ENCODE data around the gene FRS3. TPM values are rescaled to one million over a fixed set of nuclear protein-coding genes. Genes with fewer than 3 reads are reported as not detected.

FRS3 gene
- total RNA-seq, 6 experiments from 2014 or later: 0.68 to 3.0 (median 1.9) TPM

DNA sequence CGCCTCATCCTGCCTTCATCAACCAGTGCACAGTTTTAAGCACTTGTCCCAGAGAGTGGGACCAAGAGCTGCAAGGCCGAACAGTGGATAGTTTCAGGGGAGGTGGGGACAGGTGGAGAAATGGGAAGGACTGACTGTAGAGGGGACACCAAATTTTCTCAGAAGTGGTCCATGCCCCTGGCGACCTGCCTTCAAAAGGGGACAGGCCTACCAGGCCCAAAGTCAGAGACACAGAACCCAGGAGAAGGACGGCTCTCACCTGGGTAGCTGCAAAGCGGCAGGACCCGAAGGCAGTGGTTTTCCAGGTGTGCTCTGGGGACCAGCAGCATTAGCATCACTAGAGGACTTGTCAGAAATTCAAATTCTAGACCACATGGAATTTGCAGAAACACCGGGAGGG, 50.1 kb downstream of the FRS3 start:
- intact Hi-C loops (cut with DNase I): no loop called here
- Histone ChIP-seq H3K27ac (no peak overlapping the region), H3K27me3 (no peaks in the 10 kb centered on the region), H3K9me3 (no peaks in the 10 kb centered on the region), H3K36me3 (no peaks in the 10 kb centered on the region), H3K4me1 (no peaks in the 10 kb centered on the region), H3K4me3 (no peak overlapping the region)
- WGBS (ENCODE audit: insufficient coverage, low coverage, low lambda C conversion rate, missing lambda C conversion rate): 88% methylated on average over 5 of the region's 7 CpGs
- TF ChIP-seq, protein P1, sequence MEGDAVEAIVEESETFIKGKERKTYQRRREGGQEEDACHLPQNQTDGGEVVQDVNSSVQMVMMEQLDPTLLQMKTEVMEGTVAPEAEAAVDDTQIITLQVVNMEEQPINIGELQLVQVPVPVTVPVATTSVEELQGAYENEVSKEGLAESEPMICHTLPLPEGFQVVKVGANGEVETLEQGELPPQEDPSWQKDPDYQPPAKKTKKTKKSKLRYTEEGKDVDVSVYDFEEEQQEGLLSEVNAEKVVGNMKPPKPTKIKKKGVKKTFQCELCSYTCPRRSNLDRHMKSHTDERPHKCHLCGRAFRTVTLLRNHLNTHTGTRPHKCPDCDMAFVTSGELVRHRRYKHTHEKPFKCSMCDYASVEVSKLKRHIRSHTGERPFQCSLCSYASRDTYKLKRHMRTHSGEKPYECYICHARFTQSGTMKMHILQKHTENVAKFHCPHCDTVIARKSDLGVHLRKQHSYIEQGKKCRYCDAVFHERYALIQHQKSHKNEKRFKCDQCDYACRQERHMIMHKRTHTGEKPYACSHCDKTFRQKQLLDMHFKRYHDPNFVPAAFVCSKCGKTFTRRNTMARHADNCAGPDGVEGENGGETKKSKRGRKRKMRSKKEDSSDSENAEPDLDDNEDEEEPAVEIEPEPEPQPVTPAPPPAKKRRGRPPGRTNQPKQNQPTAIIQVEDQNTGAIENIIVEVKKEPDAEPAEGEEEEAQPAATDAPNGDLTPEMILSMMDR (IDR thresholded peaks at IDR 0.05): no peak
- ATAC-seq (no peak), DNase-seq (no peak)

DNA sequence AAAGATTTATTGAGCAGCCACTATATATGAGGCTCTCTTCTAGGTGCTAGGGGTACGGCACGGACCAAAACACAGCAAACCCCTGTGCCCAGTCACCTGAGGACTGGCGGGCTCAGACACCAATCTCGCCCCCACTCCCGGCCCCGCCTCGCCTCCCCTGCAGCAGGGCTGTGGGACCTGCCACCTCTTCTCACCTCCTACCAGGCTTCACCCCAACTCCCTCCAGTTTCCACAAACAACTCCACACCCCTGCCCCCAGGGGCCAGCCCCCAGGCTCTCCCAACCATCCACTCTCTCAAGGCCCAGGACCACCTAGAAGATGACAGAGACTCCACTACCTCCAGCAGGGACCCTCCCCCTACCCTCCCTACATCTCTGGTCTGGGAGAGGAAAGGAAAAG, 50.7 kb downstream of the FRS3 start:
- no peaks in the 10 kb centered on the region for H3K9me3 ChIP-seq
- 95% methylated on average over 4 of the region's 7 CpGs for WGBS (ENCODE audit: insufficient coverage, low coverage, low lambda C conversion rate, missing lambda C conversion rate)
- no peaks in the 10 kb centered on the region for H3K4me1 ChIP-seq
- intact Hi-C loops (cut with DNase I): no loop called here
- H3K27me3 ChIP-seq: no peaks in the 10 kb centered on the region
- no peak for TF ChIP-seq POLR2A (IDR thresholded peaks at IDR 0.05)
- TF ChIP-seq, protein P1 (IDR thresholded peaks at IDR 0.05): no peak
- no peak for DNase-seq
- no peak overlapping the region for H3K27ac ChIP-seq
- ATAC-seq: no peak
- H3K36me3 ChIP-seq: no peaks in the 10 kb centered on the region
- H3K4me3 ChIP-seq: no peak overlapping the region

DNA sequence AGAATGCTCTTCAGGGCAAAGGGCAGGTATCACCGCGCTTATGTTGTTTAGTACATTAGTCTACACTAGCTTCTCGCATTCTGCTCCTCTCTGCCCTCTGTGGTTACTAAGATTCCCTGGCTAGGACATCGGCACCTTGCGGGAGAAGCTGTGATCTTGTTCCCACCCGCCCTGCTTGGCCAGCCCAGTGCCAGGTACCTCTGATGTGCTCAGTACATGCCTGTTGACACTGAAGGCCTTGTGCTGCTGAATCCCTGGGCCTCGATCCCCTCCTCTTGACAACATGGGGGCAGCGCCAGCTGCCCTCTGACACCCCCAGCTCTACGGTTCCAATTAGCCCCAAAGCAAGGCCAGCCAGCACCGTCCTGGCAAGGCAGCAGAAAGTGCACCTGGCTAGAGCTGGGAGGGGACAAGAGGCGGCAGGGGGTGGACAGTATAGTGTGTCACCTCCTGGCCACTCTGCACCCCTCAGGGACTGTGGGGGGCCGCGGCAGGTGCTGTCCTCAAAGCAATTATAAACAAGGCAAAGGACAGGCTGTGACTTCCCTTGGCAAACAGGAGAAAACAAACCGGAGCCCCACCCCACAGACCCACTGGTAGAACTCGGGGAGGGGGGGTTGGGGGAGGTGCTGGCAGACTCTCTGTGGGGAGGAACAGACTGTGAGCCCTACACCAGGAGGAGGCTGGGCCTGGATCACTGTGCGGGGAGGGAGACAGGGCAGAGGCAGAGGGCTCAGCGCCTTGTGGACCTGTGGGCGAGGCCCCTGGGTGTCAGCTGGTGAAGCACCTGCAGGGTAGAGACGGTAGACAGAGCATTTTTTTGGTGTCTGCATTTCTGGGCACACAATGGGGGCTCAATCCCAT, 51.4 kb downstream of the FRS3 start:
- peak in 3 of 4 donors; percentile 10 to 42 (median 19) for ATAC-seq
- intact Hi-C loops (cut with DNase I): no loop called here
- WGBS (ENCODE audit: insufficient coverage, low coverage, low lambda C conversion rate, missing lambda C conversion rate): 83% methylated on average over 4 of the region's 19 CpGs
- no peak overlapping the region for H3K27ac ChIP-seq
- H3K27me3 ChIP-seq: no peaks in the 10 kb centered on the region
- H3K36me3 ChIP-seq: no peaks in the 10 kb centered on the region
- no peaks in the 10 kb centered on the region for H3K9me3 ChIP-seq
- no peaks in the 10 kb centered on the region for H3K4me1 ChIP-seq
- H3K4me3 ChIP-seq: no peak overlapping the region
- no peak for DNase-seq
- TF ChIP-seq POLR2A (IDR thresholded peaks at IDR 0.05): no peak
- TF ChIP-seq, protein P1 (IDR thresholded peaks at IDR 0.05): no peak

DNA sequence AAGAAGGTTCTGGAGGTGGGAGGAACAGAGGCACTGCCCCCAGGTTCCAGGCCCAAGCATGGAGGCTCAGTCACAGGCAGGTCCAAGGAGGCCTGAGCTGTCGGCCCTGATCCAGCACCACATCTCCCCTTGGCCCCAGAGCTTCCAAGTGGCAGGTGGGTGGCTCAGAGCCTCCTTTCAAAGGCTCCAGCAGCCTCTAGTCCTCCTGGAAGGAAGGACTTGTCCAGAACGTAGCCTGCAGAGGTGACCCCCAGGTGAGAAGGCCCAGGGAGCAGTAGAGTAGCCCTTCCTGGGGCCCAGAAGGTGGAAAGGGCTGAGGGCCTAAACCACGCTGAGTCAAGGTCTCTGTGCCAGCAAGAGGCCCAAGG, 52.0 kb downstream of the FRS3 start:
- no peak for ATAC-seq
- Histone ChIP-seq H3K27me3 (no peaks in the 10 kb centered on the region), H3K36me3 (no peaks in the 10 kb centered on the region), H3K4me1 (no peaks in the 10 kb centered on the region), H3K9me3 (no peaks in the 10 kb centered on the region), H3K4me3 (no peak overlapping the region), H3K27ac (no peak overlapping the region)
- TF ChIP-seq, protein P1 (IDR thresholded peaks at IDR 0.05): no peak
- TF ChIP-seq POLR2A (IDR thresholded peaks at IDR 0.05): no peak
- no peak for DNase-seq
- WGBS (ENCODE audit: insufficient coverage, low coverage, low lambda C conversion rate, missing lambda C conversion rate): no CpG with 5 or more reads among the region's 3 CpGs
- intact Hi-C loops (cut with DNase I): no loop called here
